Peyer's patch (tissue), 4 donors: Measurements from ENCODE around the gene RNLS.

Experiments used
- POLR2A ChIP-seq, 2 donors: fragments of 450-650 bp; IDR thresholded peaks; one replicate each; pipeline ENCODE4 v1.5.1; 2017; ENCODE audit warnings: antibody characterized with exemption in 2 of 2, mild to moderate bottlenecking in 2 of 2, moderate library complexity in 2 of 2
- TF ChIP-seq, protein P1 (sequence below), 6 experiments: fragments of 450-650 bp in 4 of 6; fragments of 200-600 bp in 2 of 6; sonication (generic) in 1 of 6; IDR thresholded peaks; one replicate each; pipeline ENCODE4 v1.5.1; 2017 to 2019; ENCODE audit warnings: antibody characterized with exemption in 6 of 6, mild to moderate bottlenecking in 3 of 6, moderate library complexity in 1 of 6

DNA sequence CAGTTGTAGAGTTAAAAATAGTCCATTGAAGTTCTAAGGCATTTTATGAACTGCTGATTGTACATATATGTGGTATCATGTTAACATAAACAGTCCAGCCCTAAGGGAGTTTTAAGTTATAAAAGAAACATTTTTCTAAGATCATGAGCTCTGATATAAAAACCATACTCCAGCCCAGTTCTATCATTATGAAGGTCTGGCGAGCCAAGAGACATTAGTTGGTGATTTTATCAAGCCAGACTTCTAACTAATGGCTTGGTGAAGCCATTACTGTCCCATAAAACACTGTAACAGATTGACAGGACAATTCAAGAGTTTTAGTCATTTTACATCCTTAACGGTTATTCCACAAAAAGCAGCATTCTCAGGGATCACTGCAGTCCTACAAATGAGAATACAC, 221.6 kb downstream of the RNLS start:
- no peak for TF ChIP-seq POLR2A (IDR thresholded peaks at IDR 0.05)
- TF ChIP-seq, protein P1, sequence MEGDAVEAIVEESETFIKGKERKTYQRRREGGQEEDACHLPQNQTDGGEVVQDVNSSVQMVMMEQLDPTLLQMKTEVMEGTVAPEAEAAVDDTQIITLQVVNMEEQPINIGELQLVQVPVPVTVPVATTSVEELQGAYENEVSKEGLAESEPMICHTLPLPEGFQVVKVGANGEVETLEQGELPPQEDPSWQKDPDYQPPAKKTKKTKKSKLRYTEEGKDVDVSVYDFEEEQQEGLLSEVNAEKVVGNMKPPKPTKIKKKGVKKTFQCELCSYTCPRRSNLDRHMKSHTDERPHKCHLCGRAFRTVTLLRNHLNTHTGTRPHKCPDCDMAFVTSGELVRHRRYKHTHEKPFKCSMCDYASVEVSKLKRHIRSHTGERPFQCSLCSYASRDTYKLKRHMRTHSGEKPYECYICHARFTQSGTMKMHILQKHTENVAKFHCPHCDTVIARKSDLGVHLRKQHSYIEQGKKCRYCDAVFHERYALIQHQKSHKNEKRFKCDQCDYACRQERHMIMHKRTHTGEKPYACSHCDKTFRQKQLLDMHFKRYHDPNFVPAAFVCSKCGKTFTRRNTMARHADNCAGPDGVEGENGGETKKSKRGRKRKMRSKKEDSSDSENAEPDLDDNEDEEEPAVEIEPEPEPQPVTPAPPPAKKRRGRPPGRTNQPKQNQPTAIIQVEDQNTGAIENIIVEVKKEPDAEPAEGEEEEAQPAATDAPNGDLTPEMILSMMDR (IDR thresholded peaks at IDR 0.05) = no peak
